Neural cell (in vitro differentiated cells): ENCODE data around the gene UCK2.

ENCODE experiments used
- CTCF ChIP-seq: fragments of 450-650 bp; IDR thresholded peaks from 2 replicates; pipeline ENCODE4 v1.5.1; 2014; ENCODE audit warnings: antibody characterized with exemption, mild to moderate bottlenecking, moderate library complexity; ENCODE audit not compliant: poor library complexity, severe bottlenecking
- EZH2 ChIP-seq: fragments of 200-600, 300-800 bp; shearing (Covaris generic), sonication (generic); IDR thresholded peaks from 2 replicates; pipeline ENCODE4 v1.6.1; 2014; ENCODE audit warnings: antibody characterized with exemption, low read length, borderline replicate concordance, mild to moderate bottlenecking; ENCODE audit not compliant: insufficient read depth, poor library complexity, severe bottlenecking
- MXI1 ChIP-seq: fragments of 450-650 bp; conservative IDR thresholded peaks from 2 replicates; pipeline ENCODE4 v1.6.1; 2014; ENCODE audit warnings: antibody characterized with exemption, mild to moderate bottlenecking; ENCODE audit not compliant: poor library complexity, severe bottlenecking
- POLR2AphosphoS5 ChIP-seq: IDR thresholded peaks from 2 replicates; pipeline ENCODE4 v1.6.1; 2012
- SMC3 ChIP-seq: fragments of 450-650 bp; conservative IDR thresholded peaks from 2 replicates; pipeline ENCODE4 v1.6.1; 2014; ENCODE audit warnings: antibody characterized with exemption, mild to moderate bottlenecking, moderate library complexity; ENCODE audit not compliant: poor library complexity
- TAF1 ChIP-seq: IDR thresholded peaks from 2 replicates; pipeline ENCODE4 v1.6.1; 2012; ENCODE audit warnings: low read depth
- TF ChIP-seq, protein P1 (sequence below): IDR thresholded peaks from 2 replicates; pipeline ENCODE4 v1.6.1; 2012; ENCODE audit warnings: borderline replicate concordance

DNA sequence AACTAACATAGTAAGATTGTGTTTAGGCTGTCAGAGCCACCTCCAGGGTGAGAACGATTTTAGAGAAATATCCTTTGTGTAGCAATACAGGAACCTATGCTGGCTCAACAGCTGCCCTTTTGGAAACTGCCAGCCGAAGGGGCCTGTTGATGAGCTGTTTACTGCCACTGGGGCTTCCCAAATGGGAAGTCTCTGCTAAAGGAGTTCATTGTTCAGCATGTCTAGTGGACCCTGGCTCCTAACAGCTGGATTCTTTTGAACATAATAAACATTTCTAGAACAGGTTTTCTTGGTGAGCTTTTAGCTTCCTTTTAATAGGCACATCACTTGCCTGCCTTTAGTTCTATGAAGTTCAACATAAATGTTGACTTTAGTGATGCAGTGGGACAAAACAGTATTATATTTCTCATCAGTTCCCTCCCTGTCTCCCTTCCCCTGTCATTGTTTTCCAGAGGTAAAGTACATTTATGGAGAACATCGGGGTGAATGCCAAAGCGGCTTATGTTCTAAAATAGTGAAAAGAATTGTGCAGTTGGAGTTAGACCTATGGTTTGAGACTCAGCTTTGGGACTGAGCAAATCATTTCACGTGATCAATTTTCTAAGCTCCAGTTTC is 57.4 kb downstream of the UCK2 start:
- TF ChIP-seq POLR2AphosphoS5 (no peak), CTCF (no peak), MXI1 (no peak), TAF1 (no peak), EZH2 (no peak), SMC3 (no peak)
- TF ChIP-seq, protein P1, sequence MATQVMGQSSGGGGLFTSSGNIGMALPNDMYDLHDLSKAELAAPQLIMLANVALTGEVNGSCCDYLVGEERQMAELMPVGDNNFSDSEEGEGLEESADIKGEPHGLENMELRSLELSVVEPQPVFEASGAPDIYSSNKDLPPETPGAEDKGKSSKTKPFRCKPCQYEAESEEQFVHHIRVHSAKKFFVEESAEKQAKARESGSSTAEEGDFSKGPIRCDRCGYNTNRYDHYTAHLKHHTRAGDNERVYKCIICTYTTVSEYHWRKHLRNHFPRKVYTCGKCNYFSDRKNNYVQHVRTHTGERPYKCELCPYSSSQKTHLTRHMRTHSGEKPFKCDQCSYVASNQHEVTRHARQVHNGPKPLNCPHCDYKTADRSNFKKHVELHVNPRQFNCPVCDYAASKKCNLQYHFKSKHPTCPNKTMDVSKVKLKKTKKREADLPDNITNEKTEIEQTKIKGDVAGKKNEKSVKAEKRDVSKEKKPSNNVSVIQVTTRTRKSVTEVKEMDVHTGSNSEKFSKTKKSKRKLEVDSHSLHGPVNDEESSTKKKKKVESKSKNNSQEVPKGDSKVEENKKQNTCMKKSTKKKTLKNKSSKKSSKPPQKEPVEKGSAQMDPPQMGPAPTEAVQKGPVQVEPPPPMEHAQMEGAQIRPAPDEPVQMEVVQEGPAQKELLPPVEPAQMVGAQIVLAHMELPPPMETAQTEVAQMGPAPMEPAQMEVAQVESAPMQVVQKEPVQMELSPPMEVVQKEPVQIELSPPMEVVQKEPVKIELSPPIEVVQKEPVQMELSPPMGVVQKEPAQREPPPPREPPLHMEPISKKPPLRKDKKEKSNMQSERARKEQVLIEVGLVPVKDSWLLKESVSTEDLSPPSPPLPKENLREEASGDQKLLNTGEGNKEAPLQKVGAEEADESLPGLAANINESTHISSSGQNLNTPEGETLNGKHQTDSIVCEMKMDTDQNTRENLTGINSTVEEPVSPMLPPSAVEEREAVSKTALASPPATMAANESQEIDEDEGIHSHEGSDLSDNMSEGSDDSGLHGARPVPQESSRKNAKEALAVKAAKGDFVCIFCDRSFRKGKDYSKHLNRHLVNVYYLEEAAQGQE = no peak
